Coronary artery (tissue), 2 donors: ENCODE data around the gene STK24.
A peak's percentile ranks its signal among the peaks of the same experiment; 100 is the strongest.

Source experiments
- DNase-seq: peaks from one replicate; pipeline ENCODE4 v3.0.0-alpha.2; 2017; ENCODE audit warnings: low spot score
- H3K27ac ChIP-seq, 2 donors: fragments of 200-600 bp; sonication (generic); one replicate each; pipeline ENCODE4 v1.5.1; 2016 to 2019
- H3K4me3 ChIP-seq: fragments of 200-600 bp; sonication (generic); 2 replicates; pipeline ENCODE4 v1.5.1; 2016; ENCODE audit warnings: mild to moderate bottlenecking, moderate library complexity
- CTCF ChIP-seq: fragments of 200-600 bp; sonication (generic); IDR thresholded peaks from one replicate; pipeline ENCODE4 v1.5.1; 2019; ENCODE audit warnings: antibody characterized with exemption

The STK24 gene

GRCh38 chr13:98542568-98543377 lies 34.1 kb downstream of the STK24 start:
- H3K4me3 ChIP-seq, result peak overlapping the region; percentile 38
- no peak for TF ChIP-seq CTCF
- no peak for DNase-seq

DNA sequence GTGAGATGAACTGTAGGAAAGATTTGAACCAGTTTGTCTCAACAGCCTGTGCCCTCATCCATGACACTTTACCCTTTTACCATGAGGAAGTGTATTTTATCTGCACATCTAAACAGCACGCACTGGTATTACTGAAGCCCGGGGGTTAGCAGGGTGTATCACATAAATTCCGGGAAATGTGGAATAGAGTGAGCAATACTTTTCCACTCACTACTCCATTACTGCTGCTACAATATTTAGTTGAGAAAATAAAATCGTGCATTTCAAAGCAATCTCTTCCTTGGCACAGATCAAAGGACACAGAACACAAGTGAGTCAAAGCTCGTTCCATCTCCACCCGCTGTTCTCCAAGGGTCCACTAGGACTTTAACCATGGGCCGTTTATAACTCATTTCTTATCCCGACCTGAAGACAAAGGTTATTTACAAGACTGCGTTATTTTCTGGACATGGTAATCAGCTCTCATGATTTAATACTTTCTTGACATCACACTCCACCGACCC lies 35.2 kb downstream of the STK24 start:
- DNase-seq, result no peak
- Histone ChIP-seq H3K27ac (peak overlapping the region in 1 of 2 donors; percentile 7), H3K4me3 (no peak overlapping the region)
- TF ChIP-seq CTCF, result no peak

More at GRCh38 chr13:98542568-98543377, 34.1 kb downstream of the STK24 start:
- H3K27ac ChIP-seq, result peak overlapping the region in 1 of 2 donors; percentile 51

DNA sequence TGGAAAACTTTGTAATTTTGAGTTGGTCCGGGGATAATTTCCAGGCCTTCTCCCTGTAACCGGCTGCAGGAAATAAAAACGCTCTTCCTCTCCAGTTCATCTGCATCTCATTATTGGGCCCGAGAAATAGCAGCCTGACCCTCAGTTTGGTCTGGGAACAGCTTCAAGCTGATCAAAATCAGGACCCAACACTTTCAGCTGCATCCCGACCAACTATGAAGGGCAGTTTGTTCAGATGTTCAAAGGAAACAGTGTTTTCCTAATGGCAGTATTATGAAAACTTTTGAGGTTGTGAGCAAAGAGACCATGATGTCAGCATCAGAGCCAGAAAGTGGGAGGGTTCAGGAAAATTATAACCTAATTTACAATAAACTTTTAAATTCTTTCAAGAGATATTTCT lies 35.7 kb downstream of the STK24 start:
- no peak for DNase-seq
- H3K27ac ChIP-seq, result peak overlapping the region in 1 of 2 donors; percentile 7
- no peak overlapping the region for H3K4me3 ChIP-seq
- no peak for TF ChIP-seq CTCF

DNA sequence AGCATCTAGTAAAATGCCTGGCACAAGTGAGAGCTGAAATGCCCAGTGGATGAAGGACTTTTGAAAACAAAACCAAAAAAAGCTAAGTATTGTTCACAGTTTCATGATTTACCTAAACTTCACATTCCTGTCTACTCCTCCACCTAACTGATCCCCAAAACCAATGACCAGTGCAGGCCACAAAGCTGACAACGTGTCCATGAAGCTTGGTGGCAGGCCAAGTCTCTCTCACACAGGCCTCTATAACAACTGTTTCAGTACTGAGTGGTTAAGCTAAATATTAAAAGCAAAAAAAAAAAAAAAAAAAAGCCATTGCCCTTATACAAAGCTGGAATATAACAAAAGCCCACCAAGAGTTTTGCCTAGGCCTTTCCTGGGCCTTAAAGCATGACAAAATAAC lies 36.4 kb downstream of the STK24 start:
- H3K4me3 ChIP-seq, result no peak overlapping the region
- TF ChIP-seq CTCF, result no peak
- H3K27ac ChIP-seq, result no peak overlapping the region
- no peak for DNase-seq

- TF ChIP-seq CTCF, result no peak
- Histone ChIP-seq H3K4me3 (no peak overlapping the region), H3K27ac (no peak overlapping the region)
- no peak for DNase-seq
These were observed 37.2 kb downstream of the STK24 start for GRCh38 chr13:98539666-98540065.

GRCh38 chr13:98538876-98539275 lies 38.0 kb downstream of the STK24 start:
- H3K27ac ChIP-seq, result no peak overlapping the region
- TF ChIP-seq CTCF, result no peak
- DNase-seq, result no peak

DNA sequence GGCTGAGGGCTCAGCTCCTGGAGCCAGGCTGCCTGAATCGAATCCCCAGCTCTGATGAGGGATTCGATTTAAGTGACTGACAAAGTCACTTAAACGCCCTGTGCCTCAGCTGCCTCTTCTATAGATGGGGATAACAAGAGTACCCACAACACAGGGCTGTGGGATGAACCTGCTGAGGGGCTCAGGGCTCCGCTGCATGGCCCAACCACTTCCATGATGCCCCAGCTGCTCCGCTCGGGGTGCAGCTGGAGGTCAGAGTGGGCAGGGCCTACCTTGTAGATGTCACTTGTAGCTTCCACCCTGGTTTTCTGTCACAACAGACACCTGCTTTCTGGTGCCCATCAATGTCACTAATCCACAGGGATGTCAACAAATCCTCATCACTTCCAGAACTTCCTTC lies 39.2 kb downstream of the STK24 start:
- DNase-seq, result no peak

More at GRCh38 chr13:98538876-98539275, 38.0 kb downstream of the STK24 start:
- no peak overlapping the region for H3K4me3 ChIP-seq

More for the DNA sequence above, 39.2 kb downstream of the STK24 start:
- H3K27ac ChIP-seq, result no peak overlapping the region
- H3K4me3 ChIP-seq, result no peak overlapping the region
- no peak for TF ChIP-seq CTCF
